ENCODE data around the gene SETBP1.

SETBP1 gene

DNA sequence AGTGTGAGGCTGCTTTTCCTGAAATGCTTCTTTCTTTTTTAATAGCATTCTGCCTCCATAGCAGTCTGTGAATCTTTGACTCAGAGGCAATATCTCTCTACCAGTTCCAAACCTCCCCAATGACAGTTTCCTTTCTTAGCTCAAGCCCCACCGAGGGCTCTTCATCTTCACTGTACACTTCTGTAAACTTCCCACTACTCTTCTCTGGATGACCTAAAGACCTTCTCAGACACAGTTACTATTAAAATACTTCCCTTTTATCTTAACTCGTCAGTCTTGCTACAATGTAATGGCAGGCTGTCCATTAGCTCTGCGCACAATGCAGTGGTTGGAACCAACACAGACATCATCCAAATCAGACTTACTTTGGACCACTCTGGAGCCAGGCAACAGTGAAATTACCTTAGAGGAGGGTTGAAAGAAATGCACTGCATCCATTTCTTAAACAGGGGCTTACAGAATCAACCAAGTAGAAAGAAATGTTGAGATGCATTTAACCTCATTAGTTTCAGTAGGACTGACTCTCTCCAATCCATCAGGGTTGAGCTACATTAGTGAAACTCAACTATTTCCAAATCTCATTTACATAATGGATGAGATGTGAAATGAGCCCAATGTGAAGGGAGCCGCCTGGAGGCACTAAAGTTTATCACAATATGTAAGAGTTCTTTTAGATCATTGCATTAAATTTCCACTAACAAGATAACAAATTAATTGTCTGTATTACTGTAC is 343.8 kb downstream of the SETBP1 start:
- no peak for DNase-seq (ENCODE audit: low spot score)

- no peak for DNase-seq (ENCODE audit: low spot score)
Observed at GRCh38 chr18:45025089-45025450, 344.4 kb downstream of the SETBP1 start.

GRCh38 chr18:45026162-45026561 is 345.5 kb downstream of the SETBP1 start:
- DNase-seq (ENCODE audit: low spot score) = no peak

DNA sequence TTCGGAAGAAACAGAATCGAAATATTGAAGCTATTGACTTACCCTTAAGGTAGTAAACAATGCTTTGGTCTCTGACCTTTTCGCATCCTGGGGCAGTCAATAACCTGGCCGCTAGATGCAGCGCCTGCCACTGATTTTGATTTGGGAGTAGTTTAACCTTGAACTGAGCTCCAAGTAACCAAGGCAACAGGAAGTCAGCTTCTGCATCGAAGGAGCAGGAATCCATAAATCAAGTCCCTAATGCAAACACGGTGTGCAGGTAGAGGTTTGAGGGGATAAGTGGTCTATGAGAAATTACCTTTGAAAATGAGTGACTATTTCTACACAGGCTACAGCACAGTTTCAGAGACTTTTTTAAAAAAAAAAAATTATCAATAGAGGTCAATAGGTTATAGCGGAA is 353.5 kb downstream of the SETBP1 start:
- no peak for DNase-seq (ENCODE audit: low spot score)

DNA sequence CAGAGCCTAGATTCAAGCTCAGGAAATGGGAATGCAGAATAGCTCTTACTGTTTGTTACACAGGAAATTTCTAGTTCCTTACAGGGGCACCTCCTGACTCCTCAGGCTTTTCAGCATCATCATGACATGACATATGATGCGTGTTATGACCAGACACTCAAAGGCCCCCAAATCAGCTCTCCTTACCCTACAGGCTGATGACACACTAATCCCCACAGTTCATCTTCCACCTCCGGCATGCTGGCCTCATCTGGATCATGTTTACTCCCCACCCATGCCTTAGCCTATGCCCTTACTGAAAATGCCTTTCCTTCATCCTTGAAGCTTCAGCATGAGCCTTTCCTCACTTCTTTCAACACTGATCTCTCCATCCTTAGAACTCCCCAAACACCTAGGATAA is 356.9 kb downstream of the SETBP1 start:
- DNase-seq (ENCODE audit: low spot score) = no peak

- no peak for DNase-seq (ENCODE audit: low spot score)
Observed at GRCh38 chr18:45039376-45039775, 358.7 kb downstream of the SETBP1 start.

DNA sequence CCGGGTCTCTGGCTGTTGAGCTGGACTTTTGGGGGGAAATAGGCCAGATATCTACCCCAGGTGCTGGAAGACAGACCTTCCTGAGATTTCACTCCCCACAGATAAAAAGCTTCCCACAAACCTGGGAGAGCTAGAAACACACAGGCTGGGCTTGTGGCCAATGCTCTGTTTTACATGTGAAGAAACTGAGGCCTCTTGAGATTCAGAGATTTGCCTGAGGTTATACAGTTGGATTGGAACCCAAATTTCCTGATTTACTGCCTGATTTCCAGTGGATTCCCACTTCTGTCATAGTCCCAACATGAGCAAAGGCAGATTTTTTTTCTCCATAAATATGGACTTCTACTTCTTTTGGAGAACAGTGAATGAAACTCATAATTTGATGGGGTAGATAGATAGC is 360.2 kb downstream of the SETBP1 start:
- no peak for DNase-seq (ENCODE audit: low spot score)

- DNase-seq (ENCODE audit: low spot score) = no peak
Observed at GRCh38 chr18:45044787-45045186, 364.1 kb downstream of the SETBP1 start.

DNA sequence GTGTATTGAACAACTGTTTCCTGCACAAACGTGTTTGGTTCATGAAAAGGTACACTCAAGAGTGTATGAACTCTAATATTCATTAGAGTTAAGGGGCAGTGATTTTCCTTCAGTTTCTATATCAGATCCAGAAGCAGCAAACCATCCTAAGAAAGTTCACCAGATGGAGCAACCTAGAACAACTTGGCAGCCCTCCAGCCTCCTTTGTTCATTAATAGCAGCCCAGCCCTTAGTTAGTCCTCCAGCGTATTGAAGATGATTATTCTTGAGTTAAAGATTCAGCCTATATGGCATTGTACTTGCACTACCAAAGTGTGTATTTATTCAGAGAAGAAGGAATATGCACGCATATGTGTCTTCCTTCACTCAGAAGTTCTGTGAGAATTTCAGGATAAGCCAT is 365.5 kb downstream of the SETBP1 start:
- no peak for DNase-seq (ENCODE audit: low spot score)

GRCh38 chr18:45046961-45047360 is 366.3 kb downstream of the SETBP1 start:
- no peak for DNase-seq (ENCODE audit: low spot score)

DNA sequence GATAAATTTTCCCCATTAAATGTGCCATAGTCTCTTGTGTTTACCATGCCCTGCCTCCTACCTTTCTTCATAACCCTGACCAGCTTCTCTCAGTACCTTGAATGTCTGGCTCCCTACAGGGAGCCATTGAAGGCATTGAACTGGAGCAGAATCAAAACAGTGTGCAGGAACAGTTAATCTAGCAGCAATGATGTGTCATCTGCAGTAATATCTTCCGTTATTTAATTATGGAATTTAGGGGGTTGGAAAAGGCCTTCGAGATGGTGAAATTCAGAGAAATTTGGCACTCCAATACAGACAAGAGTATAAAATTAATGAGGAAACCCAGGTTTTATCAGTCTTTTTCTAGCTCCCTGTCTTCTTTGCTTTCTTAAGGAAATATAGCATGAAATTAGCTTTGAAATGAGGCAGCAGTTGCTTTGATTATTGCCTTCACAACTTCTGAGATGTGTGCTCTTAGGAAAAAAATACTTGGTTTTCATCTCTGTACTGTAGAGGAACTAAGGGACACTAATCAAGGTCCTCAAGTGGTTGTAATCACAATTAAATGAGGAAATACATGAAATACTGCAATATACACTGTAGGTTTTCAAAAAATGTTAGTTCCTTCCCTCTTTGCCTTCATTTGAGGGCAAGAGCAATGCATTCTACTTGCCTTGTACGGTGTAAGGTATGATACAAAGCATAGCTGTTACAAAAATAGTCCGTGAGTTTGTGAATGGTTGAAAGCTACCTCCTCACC is 369.1 kb downstream of the SETBP1 start:
- DNase-seq (ENCODE audit: low spot score) = peak; percentile 44

DNA sequence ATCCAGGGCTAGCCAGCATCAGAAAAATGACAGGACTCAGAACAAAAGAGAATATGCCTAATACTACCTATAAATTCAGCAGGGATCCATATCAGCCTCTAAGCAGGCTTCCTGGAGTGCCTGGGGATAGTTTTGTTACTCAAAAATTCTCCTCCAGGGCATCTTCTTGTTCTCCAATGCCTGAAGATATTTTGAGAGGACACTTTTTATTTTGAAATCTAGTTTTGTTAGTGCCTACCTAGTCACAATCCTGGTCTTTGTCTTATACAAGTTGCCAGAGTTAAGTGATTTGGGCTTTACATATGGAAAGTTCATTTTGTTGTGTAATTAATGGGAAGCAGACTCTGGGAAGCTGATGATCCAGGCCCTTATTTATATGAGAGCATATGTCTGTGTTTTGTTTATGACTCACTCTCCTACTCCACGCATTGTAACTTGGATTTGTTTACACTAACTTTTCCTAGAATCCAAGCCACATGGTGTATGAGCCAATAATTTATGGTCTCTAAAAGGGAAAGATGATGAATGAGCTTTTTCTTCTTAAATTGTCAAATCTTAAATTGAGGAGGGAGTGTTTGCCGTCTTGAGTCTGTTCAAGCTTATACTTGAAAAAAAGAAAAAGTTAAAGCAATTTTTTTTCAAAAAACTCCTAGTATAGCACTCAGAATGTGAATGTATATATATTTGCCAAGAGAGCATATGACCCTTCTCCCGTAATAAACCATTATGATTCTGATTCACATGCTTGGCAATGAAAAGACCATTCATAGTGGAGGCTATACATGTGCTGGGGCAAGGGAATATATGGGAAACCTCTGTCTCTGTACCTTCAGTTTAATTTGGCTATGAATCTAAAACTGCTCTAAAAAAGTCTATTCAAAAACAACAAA is 370.3 kb downstream of the SETBP1 start:
- peak; percentile 75 for DNase-seq (ENCODE audit: low spot score)

- DNase-seq (ENCODE audit: low spot score) = no peak
Observed at GRCh38 chr18:45054636-45055035, 373.9 kb downstream of the SETBP1 start.

- DNase-seq (ENCODE audit: low spot score) = no peak
Observed at GRCh38 chr18:45055811-45056210, 375.1 kb downstream of the SETBP1 start.

DNA sequence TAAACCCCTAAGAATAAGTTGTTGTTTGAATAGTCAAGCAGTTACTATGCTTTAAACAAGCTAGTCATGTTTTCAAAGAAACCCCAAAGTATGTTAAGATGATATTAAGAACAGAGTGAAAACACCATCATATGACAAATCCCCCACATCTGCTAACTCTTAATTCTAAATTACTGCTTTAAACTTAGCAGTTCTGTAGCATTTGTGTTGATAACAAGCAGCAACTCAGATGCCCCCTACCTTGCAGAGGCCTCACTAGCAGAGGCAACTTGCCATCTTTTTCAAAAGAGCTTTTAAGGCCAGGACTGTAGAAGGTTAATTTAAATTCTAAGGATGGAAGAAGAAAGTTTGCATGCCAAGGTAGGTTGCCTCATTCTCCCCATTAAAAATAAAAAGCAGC is 376.2 kb downstream of the SETBP1 start:
- no peak for DNase-seq (ENCODE audit: low spot score)

DNA sequence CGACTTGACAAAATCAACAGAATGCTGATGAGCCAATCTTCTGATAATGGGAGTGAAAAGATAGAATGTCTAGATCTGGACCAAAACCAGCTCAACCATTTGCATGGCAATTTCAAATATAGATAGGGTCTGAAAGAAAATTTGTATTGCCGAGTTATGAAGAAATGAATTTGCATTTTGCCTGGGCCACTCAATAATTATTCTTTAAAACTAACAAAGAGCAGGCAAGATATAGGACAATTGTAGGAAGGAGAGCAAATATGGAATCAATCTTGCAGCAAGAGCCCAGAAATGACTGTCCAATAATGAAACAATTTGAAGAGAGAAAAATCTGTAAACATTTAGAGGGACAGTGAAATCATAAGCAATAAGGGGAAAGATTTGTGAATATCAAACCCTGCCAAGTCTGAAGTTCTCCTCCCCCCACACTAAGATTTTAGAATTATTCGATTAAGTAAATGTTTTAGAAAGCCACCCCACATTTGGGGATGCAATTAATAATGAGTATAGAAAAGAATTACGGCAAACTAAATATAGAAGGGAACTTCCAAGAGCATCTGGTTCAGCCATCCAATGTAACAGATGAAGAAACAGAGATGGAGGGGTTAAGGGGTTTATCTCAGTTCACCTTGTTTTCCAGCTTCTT is 377.4 kb downstream of the SETBP1 start:
- DNase-seq (ENCODE audit: low spot score) = no peak

DNA sequence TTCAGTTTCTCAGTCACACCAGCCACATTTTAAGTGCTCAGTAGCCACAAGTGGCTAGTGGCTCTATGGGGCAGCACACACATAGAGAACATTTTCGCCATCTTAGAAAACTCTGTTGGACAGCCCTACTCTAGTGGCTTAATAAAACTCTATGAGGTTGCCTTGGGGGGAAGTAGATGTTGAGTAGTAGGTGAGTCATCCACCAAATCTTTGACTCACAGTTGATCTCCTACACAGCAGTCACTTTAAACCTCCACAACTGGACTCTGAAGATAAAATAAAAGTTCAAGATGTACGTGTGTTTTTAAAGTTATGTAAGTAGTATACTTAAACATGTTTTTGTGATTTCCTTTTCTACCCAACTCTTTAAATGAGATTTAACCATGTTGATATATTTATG is 379.0 kb downstream of the SETBP1 start:
- peak; percentile 60 for DNase-seq (ENCODE audit: low spot score)

GRCh38 chr18:45060102-45060501 is 379.4 kb downstream of the SETBP1 start:
- DNase-seq (ENCODE audit: low spot score) = no peak

DNA sequence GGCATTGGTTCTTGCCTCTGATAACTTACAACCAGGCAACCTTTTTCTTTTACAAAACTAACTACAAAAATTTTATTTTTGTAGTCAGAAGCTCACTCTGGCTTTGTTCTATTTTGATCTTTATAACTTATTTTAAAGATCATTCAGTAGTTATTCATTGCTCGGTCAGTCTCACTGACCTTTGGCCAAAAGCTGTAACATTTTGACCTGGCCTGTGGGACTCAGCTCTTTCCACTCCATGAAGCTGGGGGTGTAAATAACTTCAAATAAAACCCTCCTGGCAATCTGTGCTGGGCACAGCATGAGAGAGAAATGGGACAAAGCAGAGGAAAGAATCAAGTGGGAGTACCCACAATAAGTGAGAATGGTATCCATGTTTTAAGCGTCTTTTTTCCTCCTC is 380.7 kb downstream of the SETBP1 start:
- DNase-seq (ENCODE audit: low spot score) = no peak

GRCh38 chr18:45063246-45064038 is 382.8 kb downstream of the SETBP1 start:
- DNase-seq (ENCODE audit: low spot score) = no peak

GRCh38 chr18:45066210-45066609 is 385.5 kb downstream of the SETBP1 start:
- DNase-seq (ENCODE audit: low spot score) = no peak

All from GM03348 (cell line).